K562 (cell line): ENCODE data around the gene ZFYVE28. TPM values are rescaled to one million over a fixed set of nuclear protein-coding genes. Genes with fewer than 3 reads are reported as not detected.
A peak's percentile ranks its signal among the peaks of the same experiment; 100 is the strongest.

Experiments used
- CBX3 ChIP-seq, 2 experiments: IDR thresholded peaks; 1 replicate in 1 of 2; 2 replicates in 1 of 2; pipeline ENCODE4 v1.6.1; 2012; ENCODE audit warnings: inconsistent platforms in 2 of 2, low read length in 2 of 2, borderline replicate concordance in 1 of 2, control low read depth in 1 of 2
- EP300 ChIP-seq: IDR thresholded peaks from 2 replicates; pipeline ENCODE4 v1.6.1; 2012; ENCODE audit warnings: low read length, improper control_type of control experiment
- MCM3 ChIP-seq: fragments of 450-650 bp; IDR thresholded peaks from 2 replicates; pipeline ENCODE4 v1.6.1; 2016
- ZNF707 ChIP-seq: fragments of 250-450 bp; sonication (Bioruptor Pico); conservative IDR thresholded peaks from 2 replicates; pipeline ENCODE4 v1.8.0; 2022; ENCODE audit warnings: inconsistent platforms, mild to moderate bottlenecking, moderate library complexity
- polyA plus RNA-seq, 8 experiments: library from polyadenylated mRNA; depleted of rRNA in 4 of 8; stranded (reverse) in 5 of 8; unstranded in 3 of 8; fragments of >200 nt; fragmentation: Nextera tagmentation in 2 of 8; fragmentation: Illumina TruSeq in 1 of 8; extraction: Ambion mirVana in 2 of 8; extraction: Trizol in 1 of 8; gene quantifications; 2 replicates each; pipeline versions ENCODE4 v1.2.1 to v1.2.3, GENCODE V29; 2011 to 2014; ENCODE audit warnings: inconsistent platforms in 1 of 8, missing spikeins in 1 of 8
- total RNA-seq, 7 experiments: library from RNA; depleted of rRNA in 6 of 7; stranded (reverse); fragments of >200 nt in 6 of 7; fragmentation: Illumina TruSeq in 2 of 7; extraction: Trizol in 2 of 7; gene quantifications; 2 replicates each; pipeline versions ENCODE4 v1.2.1 to v1.2.3, GENCODE V29; 2011 to 2021; ENCODE audit warnings: low replicate concordance in 1 of 7
- TF ChIP-seq, protein P1 (sequence below): sonication (generic); formaldehyde crosslinking; IDR thresholded peaks from 2 replicates; pipeline ENCODE4 v1.8.0; 2022; ENCODE audit warnings: missing genetic modification reagents, mild to moderate bottlenecking, borderline replicate concordance
- TF ChIP-seq, protein P2 (sequence below), 2 experiments: fragments of 450-650 bp; conservative IDR thresholded peaks; 2 replicates each; pipeline ENCODE4 v1.6.1; 2017; ENCODE audit warnings: mild to moderate bottlenecking in 2 of 2, moderate library complexity in 2 of 2
- TF ChIP-seq, protein P3 (sequence below): fragments of 450-650 bp; formaldehyde crosslinking; IDR thresholded peaks from 2 replicates; pipeline ENCODE4 v1.4.0; 2020; ENCODE audit warnings: mild to moderate bottlenecking, moderate library complexity
- TF ChIP-seq, protein P4 (sequence below), 2 experiments: fragments of 450-650 bp in 1 of 2; sonication (generic) in 1 of 2; formaldehyde crosslinking in 1 of 2; IDR thresholded peaks; 2 replicates each; pipeline versions ENCODE4 v1.7.1 to v1.9.0; 2016 to 2022; ENCODE audit warnings: inconsistent platforms in 1 of 2, mild to moderate bottlenecking in 1 of 2, missing genetic modification reagents in 1 of 2
- TF ChIP-seq, protein P5 (sequence below): fragments of 250-450 bp; sonication (Bioruptor Pico); IDR thresholded peaks from 2 replicates; pipeline ENCODE4 v1.4.0; 2020; ENCODE audit warnings: mild to moderate bottlenecking, moderate library complexity, borderline replicate concordance

Gene ZFYVE28
- total and polyA plus RNA-seq, 9 of the 15 experiments (the other 6 are each of a cell fraction or from before 2014, with no cell fraction given), result 1.3 to 24.8 (median 8.9) TPM

DNA sequence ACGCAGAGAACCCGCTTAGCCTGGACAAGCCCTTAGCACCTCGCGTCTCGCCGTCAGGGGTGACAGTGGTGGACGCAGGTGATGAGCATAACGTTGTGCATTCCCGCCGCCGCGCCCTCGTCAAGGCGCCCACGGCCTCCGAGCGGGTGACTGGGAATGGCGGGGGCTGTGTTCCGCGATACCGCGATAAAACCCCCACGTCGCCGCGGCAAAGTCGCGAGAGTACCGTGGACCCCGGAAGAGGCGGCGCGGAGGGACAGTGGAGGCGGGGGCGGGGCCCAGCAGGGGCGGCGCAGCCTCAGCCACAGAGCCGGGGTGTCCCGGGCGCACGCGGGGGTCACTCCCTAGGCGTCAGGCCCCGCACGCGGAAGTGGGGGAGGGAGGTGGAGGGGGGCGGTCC lies 53.8 kb downstream of the ZFYVE28 start (continued):
- TF ChIP-seq, protein P1, sequence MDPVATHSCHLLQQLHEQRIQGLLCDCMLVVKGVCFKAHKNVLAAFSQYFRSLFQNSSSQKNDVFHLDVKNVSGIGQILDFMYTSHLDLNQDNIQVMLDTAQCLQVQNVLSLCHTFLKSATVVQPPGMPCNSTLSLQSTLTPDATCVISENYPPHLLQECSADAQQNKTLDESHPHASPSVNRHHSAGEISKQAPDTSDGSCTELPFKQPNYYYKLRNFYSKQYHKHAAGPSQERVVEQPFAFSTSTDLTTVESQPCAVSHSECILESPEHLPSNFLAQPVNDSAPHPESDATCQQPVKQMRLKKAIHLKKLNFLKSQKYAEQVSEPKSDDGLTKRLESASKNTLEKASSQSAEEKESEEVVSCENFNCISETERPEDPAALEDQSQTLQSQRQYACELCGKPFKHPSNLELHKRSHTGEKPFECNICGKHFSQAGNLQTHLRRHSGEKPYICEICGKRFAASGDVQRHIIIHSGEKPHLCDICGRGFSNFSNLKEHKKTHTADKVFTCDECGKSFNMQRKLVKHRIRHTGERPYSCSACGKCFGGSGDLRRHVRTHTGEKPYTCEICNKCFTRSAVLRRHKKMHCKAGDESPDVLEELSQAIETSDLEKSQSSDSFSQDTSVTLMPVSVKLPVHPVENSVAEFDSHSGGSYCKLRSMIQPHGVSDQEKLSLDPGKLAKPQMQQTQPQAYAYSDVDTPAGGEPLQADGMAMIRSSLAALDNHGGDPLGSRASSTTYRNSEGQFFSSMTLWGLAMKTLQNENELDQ, result no peak
- TF ChIP-seq ZNF707 (CRISPR knock-in tag), result no peak
- TF ChIP-seq, protein P2, sequence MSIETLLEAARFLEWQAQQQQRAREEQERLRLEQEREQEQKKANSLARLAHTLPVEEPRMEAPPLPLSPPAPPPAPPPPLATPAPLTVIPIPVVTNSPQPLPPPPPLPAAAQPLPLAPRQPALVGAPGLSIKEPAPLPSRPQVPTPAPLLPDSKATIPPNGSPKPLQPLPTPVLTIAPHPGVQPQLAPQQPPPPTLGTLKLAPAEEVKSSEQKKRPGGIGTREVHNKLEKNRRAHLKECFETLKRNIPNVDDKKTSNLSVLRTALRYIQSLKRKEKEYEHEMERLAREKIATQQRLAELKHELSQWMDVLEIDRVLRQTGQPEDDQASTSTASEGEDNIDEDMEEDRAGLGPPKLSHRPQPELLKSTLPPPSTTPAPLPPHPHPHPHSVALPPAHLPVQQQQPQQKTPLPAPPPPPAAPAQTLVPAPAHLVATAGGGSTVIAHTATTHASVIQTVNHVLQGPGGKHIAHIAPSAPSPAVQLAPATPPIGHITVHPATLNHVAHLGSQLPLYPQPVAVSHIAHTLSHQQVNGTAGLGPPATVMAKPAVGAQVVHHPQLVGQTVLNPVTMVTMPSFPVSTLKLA (conservative IDR thresholded peaks at IDR 0.05), result peak in 1 of 2 experiments; percentile 58; a peak in 2 of 4 replicates
- TF ChIP-seq, protein P3, sequence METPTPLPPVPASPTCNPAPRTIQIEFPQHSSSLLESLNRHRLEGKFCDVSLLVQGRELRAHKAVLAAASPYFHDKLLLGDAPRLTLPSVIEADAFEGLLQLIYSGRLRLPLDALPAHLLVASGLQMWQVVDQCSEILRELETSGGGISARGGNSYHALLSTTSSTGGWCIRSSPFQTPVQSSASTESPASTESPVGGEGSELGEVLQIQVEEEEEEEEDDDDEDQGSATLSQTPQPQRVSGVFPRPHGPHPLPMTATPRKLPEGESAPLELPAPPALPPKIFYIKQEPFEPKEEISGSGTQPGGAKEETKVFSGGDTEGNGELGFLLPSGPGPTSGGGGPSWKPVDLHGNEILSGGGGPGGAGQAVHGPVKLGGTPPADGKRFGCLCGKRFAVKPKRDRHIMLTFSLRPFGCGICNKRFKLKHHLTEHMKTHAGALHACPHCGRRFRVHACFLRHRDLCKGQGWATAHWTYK (CRISPR knock-in tag), result no peak
- no peak for TF ChIP-seq CBX3 (IDR thresholded peaks at IDR 0.05; ENCODE audit: borderline replicate concordance in 1 of 2, low read length in 2 of 2)
- no peak for TF ChIP-seq EP300
- TF ChIP-seq MCM3, result no peak
- TF ChIP-seq, protein P4, sequence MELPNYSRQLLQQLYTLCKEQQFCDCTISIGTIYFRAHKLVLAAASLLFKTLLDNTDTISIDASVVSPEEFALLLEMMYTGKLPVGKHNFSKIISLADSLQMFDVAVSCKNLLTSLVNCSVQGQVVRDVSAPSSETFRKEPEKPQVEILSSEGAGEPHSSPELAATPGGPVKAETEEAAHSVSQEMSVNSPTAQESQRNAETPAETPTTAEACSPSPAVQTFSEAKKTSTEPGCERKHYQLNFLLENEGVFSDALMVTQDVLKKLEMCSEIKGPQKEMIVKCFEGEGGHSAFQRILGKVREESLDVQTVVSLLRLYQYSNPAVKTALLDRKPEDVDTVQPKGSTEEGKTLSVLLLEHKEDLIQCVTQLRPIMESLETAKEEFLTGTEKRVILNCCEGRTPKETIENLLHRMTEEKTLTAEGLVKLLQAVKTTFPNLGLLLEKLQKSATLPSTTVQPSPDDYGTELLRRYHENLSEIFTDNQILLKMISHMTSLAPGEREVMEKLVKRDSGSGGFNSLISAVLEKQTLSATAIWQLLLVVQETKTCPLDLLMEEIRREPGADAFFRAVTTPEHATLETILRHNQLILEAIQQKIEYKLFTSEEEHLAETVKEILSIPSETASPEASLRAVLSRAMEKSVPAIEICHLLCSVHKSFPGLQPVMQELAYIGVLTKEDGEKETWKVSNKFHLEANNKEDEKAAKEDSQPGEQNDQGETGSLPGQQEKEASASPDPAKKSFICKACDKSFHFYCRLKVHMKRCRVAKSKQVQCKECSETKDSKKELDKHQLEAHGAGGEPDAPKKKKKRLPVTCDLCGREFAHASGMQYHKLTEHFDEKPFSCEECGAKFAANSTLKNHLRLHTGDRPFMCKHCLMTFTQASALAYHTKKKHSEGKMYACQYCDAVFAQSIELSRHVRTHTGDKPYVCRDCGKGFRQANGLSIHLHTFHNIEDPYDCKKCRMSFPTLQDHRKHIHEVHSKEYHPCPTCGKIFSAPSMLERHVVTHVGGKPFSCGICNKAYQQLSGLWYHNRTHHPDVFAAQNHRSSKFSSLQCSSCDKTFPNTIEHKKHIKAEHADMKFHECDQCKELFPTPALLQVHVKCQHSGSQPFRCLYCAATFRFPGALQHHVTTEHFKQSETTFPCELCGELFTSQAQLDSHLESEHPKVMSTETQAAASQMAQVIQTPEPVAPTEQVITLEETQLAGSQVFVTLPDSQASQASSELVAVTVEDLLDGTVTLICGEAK (IDR thresholded peaks at IDR 0.05), result 0 out of 2 replicates have a peak, but pooled peaks have one; percentile 23
- TF ChIP-seq, protein P4 (CRISPR knock-in tag; IDR thresholded peaks at IDR 0.05), result no peak
- TF ChIP-seq, protein P5, sequence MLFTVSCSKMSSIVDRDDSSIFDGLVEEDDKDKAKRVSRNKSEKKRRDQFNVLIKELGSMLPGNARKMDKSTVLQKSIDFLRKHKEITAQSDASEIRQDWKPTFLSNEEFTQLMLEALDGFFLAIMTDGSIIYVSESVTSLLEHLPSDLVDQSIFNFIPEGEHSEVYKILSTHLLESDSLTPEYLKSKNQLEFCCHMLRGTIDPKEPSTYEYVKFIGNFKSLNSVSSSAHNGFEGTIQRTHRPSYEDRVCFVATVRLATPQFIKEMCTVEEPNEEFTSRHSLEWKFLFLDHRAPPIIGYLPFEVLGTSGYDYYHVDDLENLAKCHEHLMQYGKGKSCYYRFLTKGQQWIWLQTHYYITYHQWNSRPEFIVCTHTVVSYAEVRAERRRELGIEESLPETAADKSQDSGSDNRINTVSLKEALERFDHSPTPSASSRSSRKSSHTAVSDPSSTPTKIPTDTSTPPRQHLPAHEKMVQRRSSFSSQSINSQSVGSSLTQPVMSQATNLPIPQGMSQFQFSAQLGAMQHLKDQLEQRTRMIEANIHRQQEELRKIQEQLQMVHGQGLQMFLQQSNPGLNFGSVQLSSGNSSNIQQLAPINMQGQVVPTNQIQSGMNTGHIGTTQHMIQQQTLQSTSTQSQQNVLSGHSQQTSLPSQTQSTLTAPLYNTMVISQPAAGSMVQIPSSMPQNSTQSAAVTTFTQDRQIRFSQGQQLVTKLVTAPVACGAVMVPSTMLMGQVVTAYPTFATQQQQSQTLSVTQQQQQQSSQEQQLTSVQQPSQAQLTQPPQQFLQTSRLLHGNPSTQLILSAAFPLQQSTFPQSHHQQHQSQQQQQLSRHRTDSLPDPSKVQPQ (CRISPR knock-in tag), result no peak
